GM12878 (cell line): Measurements from ENCODE around the gene LRSAM1. TPM values are rescaled to one million over a fixed set of nuclear protein-coding genes. Genes with fewer than 3 reads are reported as not detected.

Experiments used
- ATAC-seq: fragments of 200-7000 bp; cut with Tn5 transposase; 3 replicates; pipeline ENCODE4 v1.9.1; 2020; ENCODE audit warnings: mild to moderate bottlenecking, moderate library complexity
- BruUV-seq: library from RNA; stranded (reverse); fragments of 400-500 nt; replicated peaks from 2 replicates; lab custom pipeline; 2021; lab: Mats Ljungman, UMichigan
- CTCF ChIA-PET: fragments of 300-600 bp; sonication (Branson Sonifier 250); formaldehyde crosslinking; extraction: SDS; loops from one replicate; lab custom pipeline; 2021; ENCODE audit warnings: inconsistent platforms; lab: Yijun Ruan, JAX
- POLR2A ChIA-PET: fragments of 350-600 bp; formaldehyde crosslinking; extraction: SDS; loops from one replicate; lab custom pipeline; 2021; ENCODE audit warnings: inconsistent platforms; lab: Charles Lee
- RAD21 ChIA-PET: fragments of 300-600 bp; sonication (Branson Sonifier 250); formaldehyde crosslinking; loops from one replicate; lab custom pipeline; 2023; ENCODE audit warnings: antibody characterized with exemption; ENCODE audit not compliant: unreplicated experiment; lab: Charles Lee
- SMC1A ChIA-PET: fragments of 300-600 bp; sonication (Branson Sonifier 250); formaldehyde crosslinking; loops from one replicate; lab custom pipeline; 2023; ENCODE audit not compliant: unreplicated experiment, uncharacterized antibody; lab: Charles Lee
- DNase-seq: peaks from one replicate; pipeline ENCODE4 v3.0.0-alpha.2; 2011; ENCODE audit warnings: low read depth, low spot score
- FAIRE-seq: peaks from 3 replicates; lab custom pipeline; 2011; peaks lifted over from hg19 to GRCh38; lab: Jason Lieb, UNC
- H2AFZ ChIP-seq: 2 replicates; pipeline ENCODE4 v1.6.0; 2011; ENCODE audit warnings: low read depth, low read length, control low read depth; ENCODE audit not compliant: control insufficient read depth
- H3K27ac ChIP-seq: 2 replicates; pipeline ENCODE4 v1.5.1; 2011; ENCODE audit warnings: control low read depth; ENCODE audit not compliant: control insufficient read depth, insufficient read depth
- H3K27me3 ChIP-seq, 2 experiments: replicated peaks in 1 of 2; 2 replicates each; pipeline versions ENCODE4 v1.6.0 to v1.6.1; 2011; ENCODE audit warnings: low read length in 1 of 2; ENCODE audit not compliant: control insufficient read depth in 2 of 2, insufficient read depth in 2 of 2
- H3K36me3 ChIP-seq, 2 experiments: 2 replicates each; pipeline ENCODE4 v1.5.1; 2011; ENCODE audit warnings: low read length in 1 of 2; ENCODE audit not compliant: control insufficient read depth in 2 of 2, insufficient read depth in 2 of 2
- H3K4me1 ChIP-seq: 2 replicates; pipeline ENCODE4 v1.6.1; 2011; ENCODE audit warnings: mild to moderate bottlenecking, low read length, moderate library complexity, mixed read lengths; ENCODE audit not compliant: control insufficient read depth, insufficient read depth
- H3K4me2 ChIP-seq: 2 replicates; pipeline ENCODE4 v1.6.0; 2011; ENCODE audit warnings: control low read depth; ENCODE audit not compliant: control insufficient read depth, insufficient read depth
- H3K4me3 ChIP-seq: fragments of 200-600 bp; sonication (generic); 2 replicates; pipeline ENCODE4 v1.5.1; 2016
- H3K79me2 ChIP-seq: 2 replicates; pipeline ENCODE4 v1.6.0; 2011; ENCODE audit warnings: low read length; ENCODE audit not compliant: control insufficient read depth, insufficient read depth
- H3K9ac ChIP-seq: 2 replicates; pipeline ENCODE4 v1.8.0; 2011; ENCODE audit warnings: low read length, control low read depth, mixed read lengths; ENCODE audit not compliant: control insufficient read depth, insufficient read depth
- H3K9me3 ChIP-seq: replicated peaks from 3 replicates; pipeline ENCODE4 v1.5.1; 2011; ENCODE audit warnings: mild to moderate bottlenecking, low read length; ENCODE audit not compliant: control insufficient read depth, insufficient read depth
- H4K20me1 ChIP-seq: 2 replicates; pipeline ENCODE4 v1.6.0; 2011; ENCODE audit not compliant: control insufficient read depth, insufficient read depth
- BRCA1 ChIP-seq: IDR thresholded peaks from 2 replicates; pipeline ENCODE4 v1.6.1; 2011; ENCODE audit warnings: low read depth, low read length, improper control_type of control experiment
- IKZF1 ChIP-seq: fragments of 450-650 bp; conservative IDR thresholded peaks from 2 replicates; pipeline ENCODE4 v1.6.1; 2017; ENCODE audit warnings: antibody characterized with exemption, mild to moderate bottlenecking
- MEF2A ChIP-seq: IDR thresholded peaks from 2 replicates; pipeline ENCODE4 v1.6.1; 2011; ENCODE audit warnings: low read depth, mild to moderate bottlenecking, low read length, moderate library complexity; ENCODE audit not compliant: insufficient read depth
- POLR2A ChIP-seq: IDR thresholded peaks from 2 replicates; pipeline ENCODE4 v1.6.1; 2011; ENCODE audit warnings: low read depth, mild to moderate bottlenecking, low read length
- POLR2AphosphoS5 ChIP-seq: IDR thresholded peaks from 2 replicates; pipeline ENCODE4 v1.6.1; 2011; ENCODE audit warnings: mild to moderate bottlenecking, low read length, inconsistent platforms
- RBBP5 ChIP-seq: fragments of 200-600 bp; sonication (generic); conservative IDR thresholded peaks from 2 replicates; pipeline ENCODE4 v1.6.1; 2016
- SMAD5 ChIP-seq: IDR thresholded peaks from 2 replicates; pipeline ENCODE4 v1.6.1; 2016; ENCODE audit warnings: antibody characterized with exemption, low read depth
- SUZ12 ChIP-seq: fragments of 200-600 bp; sonication (generic); IDR thresholded peaks from one replicate; pipeline ENCODE4 v1.6.1; 2018; ENCODE audit warnings: antibody characterized with exemption, mild to moderate bottlenecking; ENCODE audit not compliant: unreplicated experiment
- WGBS: methylation state at CpG from one replicate; pipeline ENCODE4 v1.1.6; 2016; ENCODE audit warnings: low lambda C conversion rate; ENCODE audit not compliant: insufficient replicate concordance, insufficient coverage; ENCODE audit errors: missing lambda C conversion rate; 5-methylcytosine and 5-hydroxymethylcytosine counted together
- in situ Hi-C: fragments of 300-500 bp; cut with MboI; formaldehyde crosslinking; loops from 9 replicates; pipeline ENCODE4 v1.14.3; 2018; ENCODE audit warnings: mixed read lengths
- intact Hi-C: fragments of 100-400 bp; cut with micrococcal nuclease; formaldehyde crosslinking; loops from one replicate; pipeline ENCODE4 v1.14.2; 2022; ENCODE audit not compliant: unreplicated experiment
- polyA plus RNA-seq, 11 experiments: library from polyadenylated mRNA; depleted of rRNA in 4 of 11; unstranded in 6 of 11; stranded (reverse) in 5 of 11; fragments of >200 nt; fragmentation: Nextera tagmentation in 4 of 11; fragmentation: Illumina TruSeq in 1 of 11; extraction: Ambion mirVana in 4 of 11; extraction: Trizol in 1 of 11; gene quantifications; 1 replicate in 1 of 11; 2 replicates in 10 of 11; pipeline versions ENCODE4 v1.2.1 to v1.2.3, GENCODE V29; 2011 to 2016; ENCODE audit warnings: inconsistent platforms in 2 of 11, missing spikeins in 2 of 11, low read depth in 1 of 11
- total RNA-seq, 4 experiments: library from RNA; depleted of rRNA in 3 of 4; stranded (reverse); fragments of >200 nt in 3 of 4; fragmentation: Illumina TruSeq in 1 of 4; extraction: Trizol in 1 of 4; gene quantifications; 2 replicates each; pipeline versions ENCODE4 v1.2.1 to v1.2.3, GENCODE V29; 2013 to 2021

Gene LRSAM1
- total and polyA plus RNA-seq, 10 of the 15 experiments (the other 5 are each of a cell fraction or from before 2014, with no cell fraction given) = 0.14 to 23.4 (median 11.7) TPM

- Histone ChIP-seq H2AFZ (no peak overlapping the region), H3K36me3 (peaks cover 20 to 56% of the 10 kb centered on the region in 2 experiments), H3K27ac (no peak overlapping the region), H3K9me3 (peaks cover 11% of the 10 kb centered on the region), H3K9ac (peak overlapping the region; percentile 95), H3K4me2 (peak overlapping the region; percentile 38), H3K4me3 (peak overlapping the region; percentile 93), H4K20me1 (peaks cover 11% of the 10 kb centered on the region), H3K79me2 (peaks cover 49% of the 10 kb centered on the region), H3K27me3 (no peaks in the 10 kb centered on the region), H3K4me1 (no peaks in the 10 kb centered on the region)
- ATAC-seq = no peak
- no TSS peak for BruUV-seq
- in situ Hi-C loops (no loop called here), intact Hi-C loops (no loop called here)
- TF ChIP-seq SUZ12 (no peak), MEF2A (no peak), POLR2AphosphoS5 (peak; percentile 47; the same call in 1 of the 2 replicates), BRCA1 (no peak), IKZF1 (no peak), POLR2A (0 out of 2 replicates have a peak, but pooled peaks have one; percentile 22), SMAD5 (peak; percentile 66; the same call in 1 of the 2 replicates), RBBP5 (no peak)
- FAIRE-seq = no peak
- POLR2A ChIA-PET = interaction anchor here (0.5 to 0.7 kb wide), 3 partner anchors 11 to 384 kb away, joined by 3 to 8 read pairs (median 3); no protein-coding TSS in a partner anchor
- RAD21 ChIA-PET = interaction anchor here (1.1 kb wide), 1 partner anchor 25 kb away, joined by 3 read pairs; no protein-coding TSS in a partner anchor
- 78% methylated on average over 8 of the region's 8 CpGs for WGBS
- SMC1A ChIA-PET = interaction anchor here (0.6 to 1.5 kb wide), 5 partner anchors 15 to 137 kb away, joined by 3 read pairs; partner anchors contain the start of gene ZNF79
- CTCF ChIA-PET = interaction anchor here (1.6 kb wide), 1 partner anchor 33 kb away, joined by 3 read pairs; no protein-coding TSS in a partner anchor
- no peak for DNase-seq
These were observed 3.1 kb upstream of the LRSAM1 start for GRCh38 chr9:127448112-127448805.
